Measurements from ENCODE around the gene KSR1.

DNA sequence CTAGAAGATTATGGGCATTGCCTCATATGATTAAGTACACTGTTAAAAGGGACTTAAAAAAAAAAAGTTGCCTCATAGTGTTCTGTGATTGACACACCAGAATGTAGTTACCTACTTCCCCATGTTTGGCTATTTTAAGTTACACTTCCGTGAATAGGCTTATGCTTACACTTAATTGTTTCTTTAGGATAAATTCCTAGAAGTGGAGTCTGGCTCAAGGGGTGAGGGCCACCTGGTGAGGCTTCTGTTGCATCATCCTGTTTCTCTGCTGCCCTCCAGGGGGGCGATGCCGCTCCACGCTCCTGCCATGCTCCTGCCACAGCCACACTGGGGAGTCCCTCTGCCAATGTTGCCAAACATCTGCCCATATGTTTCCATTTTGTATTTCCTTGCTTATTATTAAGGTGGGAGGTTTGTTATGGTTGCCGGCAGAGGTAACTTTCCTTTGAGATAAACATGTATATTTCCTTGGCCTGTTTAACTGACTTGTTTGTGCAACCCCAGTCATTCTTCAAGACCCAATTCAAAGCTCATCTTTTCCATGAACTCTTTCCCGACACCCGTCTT, 73.1 kb downstream of the KSR1 start:
- TF ChIP-seq HDGF (IDR thresholded peaks at IDR 0.05; ENCODE audit: borderline replicate concordance) (no peak), SUZ12 (IDR thresholded peaks at IDR 0.05) (no peak), NFRKB (IDR thresholded peaks at IDR 0.05) (no peak), CTBP1 (IDR thresholded peaks at IDR 0.05; ENCODE audit: borderline replicate concordance) (no peak), ELF4 (IDR thresholded peaks at IDR 0.05) (no peak), FOXK2 (IDR thresholded peaks at IDR 0.05) (no peak), BHLHE40 (IDR thresholded peaks at IDR 0.05; ENCODE audit: borderline replicate concordance) (no peak), SP1 (IDR thresholded peaks at IDR 0.05) (no peak), ZNF384 (IDR thresholded peaks at IDR 0.05) (peak; percentile 58; the same call in 1 of the 2 replicates)
- TF ChIP-seq, protein P1, sequence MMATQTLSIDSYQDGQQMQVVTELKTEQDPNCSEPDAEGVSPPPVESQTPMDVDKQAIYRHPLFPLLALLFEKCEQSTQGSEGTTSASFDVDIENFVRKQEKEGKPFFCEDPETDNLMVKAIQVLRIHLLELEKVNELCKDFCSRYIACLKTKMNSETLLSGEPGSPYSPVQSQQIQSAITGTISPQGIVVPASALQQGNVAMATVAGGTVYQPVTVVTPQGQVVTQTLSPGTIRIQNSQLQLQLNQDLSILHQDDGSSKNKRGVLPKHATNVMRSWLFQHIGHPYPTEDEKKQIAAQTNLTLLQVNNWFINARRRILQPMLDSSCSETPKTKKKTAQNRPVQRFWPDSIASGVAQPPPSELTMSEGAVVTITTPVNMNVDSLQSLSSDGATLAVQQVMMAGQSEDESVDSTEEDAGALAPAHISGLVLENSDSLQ (IDR thresholded peaks at IDR 0.05) = peak; percentile 93
